ENCODE data around the gene C2orf76.

The C2orf76 gene

GRCh38 chr2:119260646-119261492, 105.8 kb downstream of the C2orf76 start:
- TF ChIP-seq EZH2 (IDR thresholded peaks at IDR 0.05; ENCODE audit: borderline replicate concordance, low read depth, low read length, severe bottlenecking) (no peak), CTCF (IDR thresholded peaks at IDR 0.05; ENCODE audit: borderline replicate concordance, extremely low read depth, low read length, poor library complexity, severe bottlenecking) (no peak)
- no peak overlapping the region for H3K4me3 ChIP-seq (ENCODE audit: low read depth in 1 of 2, low read length in 2 of 2)
- no peak overlapping the region for H2AFZ ChIP-seq (ENCODE audit: low read depth, low read length)
- H3K9me3 ChIP-seq (ENCODE audit: insufficient read depth, low read length, severe bottlenecking): no peaks in the 10 kb centered on the region
- H4K20me1 ChIP-seq (ENCODE audit: insufficient read depth, low read length): no peaks in the 10 kb centered on the region
- no peaks in the 10 kb centered on the region for H3K4me1 ChIP-seq (ENCODE audit: insufficient read depth, low read length)
- ATAC-seq (ENCODE audit: insufficient read depth, low read depth) (no peak), DNase-seq (no peak)
- H3K27ac ChIP-seq (ENCODE audit: low read length): no peak overlapping the region
- H3K27me3 ChIP-seq (ENCODE audit: insufficient read depth, low read length, poor library complexity): peaks cover 4% of the 10 kb centered on the region
- H3K9ac ChIP-seq (ENCODE audit: low read depth, low read length): no peak overlapping the region
- H3K4me2 ChIP-seq (ENCODE audit: insufficient read depth, low read length): no peak overlapping the region
- H3K79me2 ChIP-seq (ENCODE audit: insufficient read depth, low read length): no peaks in the 10 kb centered on the region
- H3K36me3 ChIP-seq (ENCODE audit: insufficient read depth, low read length): no peaks in the 10 kb centered on the region

DNA sequence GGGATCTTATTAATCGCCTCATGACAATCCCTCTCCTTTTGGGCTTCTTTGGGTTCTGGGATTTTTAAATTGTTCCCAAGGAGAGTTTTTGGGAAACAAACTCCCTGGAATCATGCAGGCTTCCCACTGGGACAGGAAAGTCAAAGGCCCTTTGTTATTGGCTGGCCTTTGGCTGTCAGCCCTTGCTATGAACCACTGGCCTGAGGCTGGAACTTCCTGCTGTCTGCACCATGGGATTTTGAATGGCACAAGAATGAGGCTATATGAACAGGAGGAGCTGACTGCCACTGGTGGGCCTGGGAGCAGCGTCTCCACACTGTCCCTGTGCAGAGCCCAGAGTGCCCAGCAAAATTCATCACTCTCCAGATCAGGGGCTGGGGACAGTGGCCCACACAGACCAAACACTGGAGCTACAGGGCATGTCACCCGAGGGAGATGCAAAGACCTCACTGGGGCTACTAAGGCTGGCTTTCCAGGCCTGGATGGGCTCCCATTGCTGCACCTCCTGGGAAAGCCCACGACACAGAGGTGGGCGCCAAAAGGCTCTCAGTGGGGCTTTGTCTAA, 107.3 kb downstream of the C2orf76 start:
- H3K9ac ChIP-seq (ENCODE audit: low read depth, low read length): no peak overlapping the region
- DNase-seq (no peak), ATAC-seq (ENCODE audit: insufficient read depth, low read depth) (no peak)
- H3K4me2 ChIP-seq (ENCODE audit: insufficient read depth, low read length): no peak overlapping the region
- no peaks in the 10 kb centered on the region for H3K27me3 ChIP-seq (ENCODE audit: insufficient read depth, low read length, poor library complexity)
- no peaks in the 10 kb centered on the region for H3K9me3 ChIP-seq (ENCODE audit: insufficient read depth, low read length, severe bottlenecking)
- no peaks in the 10 kb centered on the region for H3K4me1 ChIP-seq (ENCODE audit: insufficient read depth, low read length)
- H3K27ac ChIP-seq (ENCODE audit: low read length): no peak overlapping the region
- no peak overlapping the region for H2AFZ ChIP-seq (ENCODE audit: low read depth, low read length)
- H4K20me1 ChIP-seq (ENCODE audit: insufficient read depth, low read length): no peaks in the 10 kb centered on the region
- H3K4me3 ChIP-seq (ENCODE audit: low read depth in 1 of 2, low read length in 2 of 2): no peak overlapping the region
- TF ChIP-seq CTCF (IDR thresholded peaks at IDR 0.05; ENCODE audit: borderline replicate concordance, extremely low read depth, low read length, poor library complexity, severe bottlenecking) (no peak), EZH2 (IDR thresholded peaks at IDR 0.05; ENCODE audit: borderline replicate concordance, low read depth, low read length, severe bottlenecking) (no peak)
- no peaks in the 10 kb centered on the region for H3K36me3 ChIP-seq (ENCODE audit: insufficient read depth, low read length)
- H3K79me2 ChIP-seq (ENCODE audit: insufficient read depth, low read length): no peaks in the 10 kb centered on the region

GRCh38 chr2:119257198-119257597, 109.4 kb downstream of the C2orf76 start:
- Histone ChIP-seq H3K9ac (ENCODE audit: low read depth, low read length) (no peak overlapping the region), H3K27ac (ENCODE audit: low read length) (no peak overlapping the region), H3K4me2 (ENCODE audit: insufficient read depth, low read length) (no peak overlapping the region), H3K79me2 (ENCODE audit: insufficient read depth, low read length) (no peaks in the 10 kb centered on the region), H3K9me3 (ENCODE audit: insufficient read depth, low read length, severe bottlenecking) (no peaks in the 10 kb centered on the region), H3K4me3 (ENCODE audit: low read depth in 1 of 2, low read length in 2 of 2) (no peak overlapping the region), H4K20me1 (ENCODE audit: insufficient read depth, low read length) (no peaks in the 10 kb centered on the region), H2AFZ (ENCODE audit: low read depth, low read length) (no peak overlapping the region), H3K4me1 (ENCODE audit: insufficient read depth, low read length) (no peaks in the 10 kb centered on the region), H3K36me3 (ENCODE audit: insufficient read depth, low read length) (no peaks in the 10 kb centered on the region), H3K27me3 (ENCODE audit: insufficient read depth, low read length, poor library complexity) (no peaks in the 10 kb centered on the region)
- DNase-seq (no peak), ATAC-seq (ENCODE audit: insufficient read depth, low read depth) (no peak)
- TF ChIP-seq CTCF (IDR thresholded peaks at IDR 0.05; ENCODE audit: borderline replicate concordance, extremely low read depth, low read length, poor library complexity, severe bottlenecking) (no peak), EZH2 (IDR thresholded peaks at IDR 0.05; ENCODE audit: borderline replicate concordance, low read depth, low read length, severe bottlenecking) (no peak)
